Peyer's patch (tissue), 4 donors: Measurements from ENCODE around the gene F2RL2.

Source experiments
- CTCF ChIP-seq, 6 experiments: fragments of 450-650 bp in 4 of 6; fragments of 200-600 bp in 2 of 6; sonication (generic) in 1 of 6; IDR thresholded peaks; one replicate each; pipeline ENCODE4 v1.5.1; 2017 to 2019; ENCODE audit warnings: antibody characterized with exemption in 6 of 6, mild to moderate bottlenecking in 3 of 6, moderate library complexity in 1 of 6
- POLR2A ChIP-seq, 2 donors: fragments of 450-650 bp; IDR thresholded peaks; one replicate each; pipeline ENCODE4 v1.5.1; 2017; ENCODE audit warnings: antibody characterized with exemption in 2 of 2, mild to moderate bottlenecking in 2 of 2, moderate library complexity in 2 of 2

- no peak for TF ChIP-seq CTCF (IDR thresholded peaks at IDR 0.05)
- no peak for TF ChIP-seq POLR2A (IDR thresholded peaks at IDR 0.05)
These were observed 1.1 kb downstream of the F2RL2 start for GRCh38 chr5:76622076-76622475.
